ENCODE results near the gene AKT1S1.

- TF ChIP-seq ZNF384 (IDR thresholded peaks at IDR 0.05) (no peak), CTBP1 (IDR thresholded peaks at IDR 0.05; ENCODE audit: borderline replicate concordance) (no peak), L3MBTL2 (conservative IDR thresholded peaks at IDR 0.05) (no peak), PKNOX1 (IDR thresholded peaks at IDR 0.05) (no peak), ELF4 (IDR thresholded peaks at IDR 0.05) (no peak), SUZ12 (IDR thresholded peaks at IDR 0.05) (no peak), NFRKB (IDR thresholded peaks at IDR 0.05) (no peak), SP1 (IDR thresholded peaks at IDR 0.05) (no peak), FOXA1 (IDR thresholded peaks at IDR 0.05) (no peak), FOXK2 (IDR thresholded peaks at IDR 0.05) (no peak), FOXM1 (IDR thresholded peaks at IDR 0.05; ENCODE audit: borderline replicate concordance) (no peak), BHLHE40 (IDR thresholded peaks at IDR 0.05; ENCODE audit: borderline replicate concordance) (no peak), TARDBP (IDR thresholded peaks at IDR 0.05) (no peak)
Measured at GRCh38 chr19:49831592-49831991, 45.6 kb downstream of the AKT1S1 start.

Data from HEK293T (cell line).